HPDE6-E6E7 (cell line): Measurements from ENCODE around the gene HECW1.
A peak's percentile ranks its signal among the peaks of the same experiment; 100 is the strongest.
"Not testable (repeated sequence)": the region's sequence is repeated elsewhere in the genome, so short reads cannot be mapped to it uniquely, and the experiment has no call there.

Experiments
- DNase-seq: peaks from one replicate; pipeline ENCODE4 v3.0.0; 2011; ENCODE audit warnings: missing footprints; ENCODE audit errors: extremely low spot score

Gene HECW1

GRCh38 chr7:43467846-43468245 lies 355.4 kb downstream of the HECW1 start:
- no peak for DNase-seq

- DNase-seq: no peak
Measured at GRCh38 chr7:43469051-43469450, 356.6 kb downstream of the HECW1 start.

GRCh38 chr7:43470110-43470509 lies 357.7 kb downstream of the HECW1 start:
- no peak for DNase-seq

- no peak for DNase-seq
Measured at GRCh38 chr7:43475983-43476382, 363.5 kb downstream of the HECW1 start.

DNA sequence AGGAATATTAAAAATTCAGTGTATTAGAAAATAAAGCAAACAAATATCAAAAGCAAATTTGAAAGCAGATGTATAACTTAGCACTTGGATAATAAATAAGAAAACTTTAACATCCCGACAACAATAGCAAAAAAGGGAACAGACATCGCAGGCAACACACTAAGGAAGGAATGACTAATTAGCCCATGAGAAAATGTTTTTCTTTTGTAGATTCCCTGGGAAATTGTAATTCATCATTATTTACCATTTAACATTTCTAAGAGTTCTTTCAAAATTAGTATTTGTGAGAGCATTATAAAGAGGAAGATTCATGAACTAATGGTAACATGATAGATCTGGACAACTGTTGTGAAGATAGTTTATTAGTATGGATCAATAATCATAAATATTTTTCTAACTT lies 364.4 kb downstream of the HECW1 start:
- DNase-seq: no peak

DNA sequence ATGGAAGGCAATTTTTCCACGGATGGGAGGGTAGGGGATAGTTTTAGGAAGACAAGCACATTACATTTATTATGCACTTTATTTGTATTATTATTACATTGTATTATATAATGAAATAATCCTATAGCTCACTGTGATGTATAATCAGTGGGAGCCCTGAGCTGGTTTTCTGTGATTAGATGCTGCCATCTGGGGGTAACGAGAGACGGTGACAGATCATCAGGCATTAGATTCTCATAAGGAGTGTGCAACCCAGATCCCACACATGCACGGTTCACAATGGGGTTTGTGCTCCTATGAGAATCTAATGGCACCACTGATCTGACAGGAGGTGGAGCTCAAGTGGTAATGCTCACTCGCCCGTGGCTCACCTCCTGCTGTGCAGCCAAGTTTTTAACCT lies 366.6 kb downstream of the HECW1 start:
- DNase-seq: no peak

GRCh38 chr7:43479543-43479942 lies 367.1 kb downstream of the HECW1 start:
- DNase-seq: no peak

DNA sequence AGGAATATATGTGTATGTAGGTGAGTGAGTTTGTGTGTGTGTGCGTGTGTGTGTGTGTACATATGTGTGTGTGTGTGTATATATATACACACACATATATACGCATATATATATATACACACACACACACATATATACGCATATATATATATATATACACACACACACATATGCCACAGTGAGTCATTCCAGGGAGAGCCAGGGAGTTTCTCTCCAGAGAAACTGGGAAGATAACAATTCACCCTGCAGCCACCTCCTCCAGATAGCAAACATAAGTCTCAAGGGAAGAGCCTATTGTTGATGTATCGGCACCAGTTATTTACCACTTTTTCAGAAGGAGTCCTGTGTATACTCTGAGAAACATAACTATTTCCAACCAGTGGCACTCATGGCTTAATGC lies 368.1 kb downstream of the HECW1 start:
- no peak for DNase-seq

DNA sequence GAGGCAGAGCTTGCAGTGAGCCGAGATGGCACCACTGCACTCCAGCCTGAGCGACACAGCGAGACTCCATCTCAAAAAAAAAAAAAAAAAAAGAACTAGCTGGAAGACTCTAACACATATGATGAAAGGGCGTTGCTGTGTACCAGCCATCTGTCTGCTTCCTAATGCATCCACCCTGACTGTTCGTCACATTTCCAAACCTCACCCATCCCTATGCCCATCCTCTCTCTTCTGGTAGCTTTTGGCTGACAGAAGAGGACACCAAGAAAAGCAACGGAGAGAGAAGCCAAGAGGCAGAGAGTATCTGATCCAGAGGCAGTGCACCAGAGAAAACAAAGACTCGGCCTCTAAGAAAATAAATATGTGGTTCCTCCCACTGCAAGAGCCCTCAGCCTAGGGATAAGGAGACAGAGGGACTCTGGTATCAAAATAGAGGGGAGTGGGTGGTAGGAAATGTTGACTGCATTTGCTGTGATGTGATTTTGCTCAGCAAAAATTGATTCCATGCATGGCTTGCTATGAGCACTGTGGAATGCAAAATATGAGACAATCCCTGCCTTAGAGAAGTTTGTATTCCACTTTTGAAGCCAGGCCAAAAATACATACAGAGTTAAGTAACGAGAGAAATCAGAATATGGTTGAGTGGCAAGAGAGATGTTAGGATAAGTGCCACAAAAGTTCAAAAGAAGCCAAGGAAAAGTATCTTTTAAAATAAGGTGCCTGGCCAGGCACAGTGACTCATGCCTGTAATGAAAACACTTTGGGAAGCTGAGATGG lies 369.6 kb downstream of the HECW1 start:
- DNase-seq: no peak

- DNase-seq: no peak
Measured at GRCh38 chr7:43482679-43483252, 370.3 kb downstream of the HECW1 start.

- no peak for DNase-seq
Measured at GRCh38 chr7:43484678-43485395, 372.4 kb downstream of the HECW1 start.

- DNase-seq: no peak
Measured at GRCh38 chr7:43485580-43485979, 373.1 kb downstream of the HECW1 start.

- DNase-seq: not testable (repeated sequence)
Measured at GRCh38 chr7:43486008-43486407, 373.6 kb downstream of the HECW1 start.

DNA sequence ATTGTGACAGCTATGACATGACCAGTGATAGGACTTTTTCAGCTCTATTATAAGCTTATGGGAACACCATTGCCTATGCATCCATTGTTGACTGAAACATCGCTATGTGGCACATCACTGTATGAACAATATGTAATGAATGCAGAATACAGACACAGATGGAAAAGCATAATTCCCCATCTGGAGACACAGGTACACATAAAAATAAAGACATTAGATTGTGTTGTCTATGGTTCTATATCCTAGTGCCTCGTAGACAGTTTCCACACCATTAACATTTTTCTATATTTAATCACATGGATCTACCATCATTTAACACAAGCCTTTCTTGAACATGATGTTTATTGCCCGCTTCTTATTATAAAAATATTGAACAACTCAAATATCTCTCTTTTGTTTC lies 374.2 kb downstream of the HECW1 start:
- DNase-seq: no peak

DNA sequence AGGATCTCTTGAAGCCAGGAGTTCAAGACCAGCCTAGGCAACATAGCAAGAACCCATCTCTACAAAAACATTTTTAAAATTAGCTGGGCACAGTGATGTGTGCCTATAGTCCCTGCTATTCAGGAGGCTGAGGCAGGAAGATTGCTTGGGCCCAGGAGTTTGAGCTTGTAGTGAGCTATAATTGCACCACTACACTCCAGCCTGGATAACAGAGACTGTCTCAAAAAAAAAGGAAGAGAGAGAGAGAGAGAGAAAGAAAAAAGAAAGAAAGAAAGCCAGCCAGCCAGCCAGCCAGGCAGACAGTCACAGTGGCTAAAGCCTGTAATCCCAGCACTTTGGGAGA lies 375.3 kb downstream of the HECW1 start:
- no peak for DNase-seq

DNA sequence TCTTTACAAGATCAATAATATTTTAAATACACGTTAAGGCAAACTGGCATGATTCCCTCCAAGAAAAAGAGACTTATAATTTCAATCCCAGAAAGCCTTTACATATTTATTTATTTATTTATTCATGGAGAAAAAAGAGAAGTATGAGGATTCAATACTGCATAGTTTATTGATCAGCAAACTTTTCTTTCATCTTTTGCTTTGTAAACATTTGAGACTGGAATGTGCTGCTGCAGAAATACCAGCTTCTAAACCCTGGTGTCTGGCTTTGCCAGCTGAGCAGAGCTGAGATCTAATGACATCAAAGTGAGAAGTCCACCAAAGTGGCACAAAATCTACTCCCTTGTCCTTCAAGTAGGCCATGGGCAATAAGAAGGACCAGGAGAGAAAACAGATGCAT lies 376.8 kb downstream of the HECW1 start:
- no peak for DNase-seq

DNA sequence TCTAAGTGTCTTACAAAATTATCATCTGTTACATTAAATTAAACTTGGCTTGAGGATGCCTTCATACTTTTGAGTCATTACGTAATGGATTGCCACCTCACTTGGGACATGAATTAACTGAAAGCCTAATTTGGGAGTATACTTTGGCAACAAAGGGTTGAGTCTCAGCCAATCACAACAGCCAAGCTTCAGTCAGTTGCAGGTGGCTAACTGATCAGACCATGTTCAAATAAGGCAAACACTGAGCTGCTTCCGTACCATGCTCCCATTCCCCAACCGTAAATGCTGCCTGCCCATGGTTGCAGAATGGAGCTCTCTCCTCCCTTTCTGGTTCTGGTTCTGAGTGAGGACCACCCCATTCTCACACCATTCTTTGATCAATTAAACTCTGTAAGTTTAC lies 377.6 kb downstream of the HECW1 start:
- no peak for DNase-seq

GRCh38 chr7:43491123-43491522 lies 378.7 kb downstream of the HECW1 start:
- no peak for DNase-seq

- DNase-seq: peak; percentile 73
Measured at GRCh38 chr7:43491984-43492383, 379.5 kb downstream of the HECW1 start.

GRCh38 chr7:43492896-43493295 lies 380.4 kb downstream of the HECW1 start:
- DNase-seq: no peak

GRCh38 chr7:43495572-43495971 lies 383.1 kb downstream of the HECW1 start:
- DNase-seq: no peak

- DNase-seq: no peak
Measured at GRCh38 chr7:43496596-43496995, 384.1 kb downstream of the HECW1 start.

DNA sequence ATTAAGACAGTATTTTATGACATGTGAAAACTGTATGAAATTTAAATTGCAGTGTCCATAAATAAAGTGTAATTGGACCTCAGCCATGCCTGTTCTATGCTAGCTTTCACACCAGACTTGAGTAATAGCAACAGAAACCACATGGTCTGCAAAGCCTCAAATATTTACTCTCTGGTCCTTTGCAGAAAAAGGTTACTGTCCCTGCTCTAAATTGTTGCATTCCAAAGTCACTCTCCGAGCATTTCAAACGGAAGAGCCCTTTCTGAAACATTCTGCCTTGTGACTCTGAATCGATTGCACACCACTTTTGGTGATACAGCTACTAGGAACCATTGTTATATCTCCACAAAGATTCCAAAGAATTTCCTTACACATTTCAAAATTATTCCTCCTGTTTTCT lies 389.4 kb downstream of the HECW1 start:
- no peak for DNase-seq
